Endothelial cell of umbilical vein (primary cell): ENCODE measurements around the gene SLC9A2. TPM values are rescaled to one million over a fixed set of nuclear protein-coding genes. Genes with fewer than 3 reads are reported as not detected.

Experiments
- BruUV-seq: library from RNA; stranded (reverse); fragments of 400-500 nt; replicated peaks from 2 replicates; lab custom pipeline; 2021; lab: Mats Ljungman, UMichigan
- CTCF ChIA-PET: fragments of 300-600, 350-600 bp; sonication (Branson Sonifier 250); formaldehyde crosslinking; loops from one replicate; lab custom pipeline; 2021; ENCODE audit warnings: antibody characterized with exemption, inconsistent platforms; lab: Charles Lee
- POLR2A ChIA-PET: fragments of 300-600, 350-600 bp; sonication (Branson Sonifier 250); formaldehyde crosslinking; loops from one replicate; lab custom pipeline; 2021; ENCODE audit warnings: antibody characterized with exemption, inconsistent platforms; lab: Charles Lee
- DNase-seq: peaks from one replicate; pipeline ENCODE4 v3.0.0-alpha.2; 2011; ENCODE audit warnings: low read depth, low spot score
- FAIRE-seq: peaks from 2 replicates; lab custom pipeline; 2011; peaks lifted over from hg19 to GRCh38; lab: Jason Lieb, UNC
- H2AFZ ChIP-seq: 2 replicates; pipeline ENCODE4 v1.6.0; 2012; ENCODE audit warnings: low read depth, low read length, control low read depth, inconsistent platforms
- H3K27ac ChIP-seq: 2 replicates; pipeline ENCODE4 v1.5.1; 2011; ENCODE audit warnings: low read depth, mild to moderate bottlenecking, control low read depth, low read length, moderate library complexity; ENCODE audit not compliant: insufficient read depth
- H3K27me3 ChIP-seq, 2 experiments: 2 replicates each; pipeline versions ENCODE4 v1.6.0 to v1.6.1; 2011; ENCODE audit warnings: low read length in 2 of 2, mixed read lengths in 1 of 2; ENCODE audit not compliant: control insufficient read depth in 2 of 2, insufficient read depth in 2 of 2
- H3K36me3 ChIP-seq, 2 experiments: 2 replicates in 1 of 2; 3 replicates in 1 of 2; pipeline ENCODE4 v1.5.1; 2011; ENCODE audit warnings: low read length in 2 of 2, mild to moderate bottlenecking in 1 of 2, moderate library complexity in 1 of 2; ENCODE audit not compliant: control insufficient read depth in 2 of 2, insufficient read depth in 2 of 2; ENCODE audit errors: extremely low read depth in 1 of 2
- H3K4me1 ChIP-seq: 3 replicates; pipeline ENCODE4 v1.5.1; 2011; ENCODE audit warnings: mild to moderate bottlenecking, low read length; ENCODE audit not compliant: control insufficient read depth, insufficient read depth; ENCODE audit errors: extremely low read depth
- H3K4me2 ChIP-seq: 2 replicates; pipeline ENCODE4 v1.6.1; 2011; ENCODE audit warnings: low read length, control low read depth, mixed read lengths; ENCODE audit not compliant: insufficient read depth
- H3K4me3 ChIP-seq, 3 experiments: fragments of 200-600 bp in 1 of 3; sonication (generic), shearing (Covaris generic) in 1 of 3; replicated peaks in 1 of 3; 2 replicates each; pipeline ENCODE4 v1.5.1; 2011 to 2016; ENCODE audit warnings: control low read depth in 3 of 3, low read length in 3 of 3, mild to moderate bottlenecking in 2 of 3, inconsistent platforms in 1 of 3, low read depth in 1 of 3, moderate library complexity in 1 of 3; ENCODE audit not compliant: insufficient read depth in 1 of 3
- H3K79me2 ChIP-seq: 2 replicates; pipeline ENCODE4 v1.6.0; 2012; ENCODE audit warnings: low read length, inconsistent platforms; ENCODE audit not compliant: control insufficient read depth, insufficient read depth
- H3K9ac ChIP-seq: replicated peaks from 2 replicates; pipeline ENCODE3; 2011; ENCODE audit warnings: low read length, control low read depth; ENCODE audit not compliant: insufficient read depth; ENCODE audit errors: extremely low read depth
- H3K9me1 ChIP-seq: replicated peaks from 3 replicates; pipeline ENCODE4 v1.6.0; 2011; ENCODE audit warnings: mild to moderate bottlenecking, low read length; ENCODE audit not compliant: control insufficient read depth, insufficient read depth; ENCODE audit errors: extremely low read depth
- H3K9me3 ChIP-seq: replicated peaks from 2 replicates; pipeline ENCODE4 v1.5.1; 2012; ENCODE audit warnings: low read length, inconsistent platforms; ENCODE audit not compliant: control insufficient read depth, insufficient read depth
- H4K20me1 ChIP-seq: replicated peaks from 2 replicates; pipeline ENCODE3; 2011; ENCODE audit warnings: mild to moderate bottlenecking, low read length; ENCODE audit not compliant: control insufficient read depth, insufficient read depth; ENCODE audit errors: extremely low read depth
- EZH2 ChIP-seq: IDR thresholded peaks from 2 replicates; pipeline ENCODE4 v1.6.1; 2012; ENCODE audit warnings: borderline replicate concordance, low read depth, mild to moderate bottlenecking, moderate library complexity, low read length, inconsistent platforms; ENCODE audit not compliant: severe bottlenecking
- FOS ChIP-seq: IDR thresholded peaks from 2 replicates; pipeline ENCODE4 v1.6.1; 2011; ENCODE audit warnings: mild to moderate bottlenecking, low read length, moderate library complexity, borderline replicate concordance; ENCODE audit not compliant: insufficient read depth
- GATA2 ChIP-seq: IDR thresholded peaks from 2 replicates; pipeline ENCODE4 v1.7.0; 2011; ENCODE audit warnings: low read depth, mild to moderate bottlenecking, moderate library complexity, mixed read lengths, low read length; ENCODE audit not compliant: insufficient read length, insufficient read depth
- JUN ChIP-seq: IDR thresholded peaks from 2 replicates; pipeline ENCODE4 v1.6.1; 2011; ENCODE audit warnings: borderline replicate concordance, low read depth; ENCODE audit not compliant: insufficient read length, insufficient read depth
- MYC ChIP-seq: IDR thresholded peaks from one replicate; pipeline ENCODE4 v1.6.1; 2011; ENCODE audit warnings: mild to moderate bottlenecking, low read depth, low read length
- POLR2A ChIP-seq: IDR thresholded peaks from 2 replicates; pipeline ENCODE4 v1.6.1; 2012; ENCODE audit warnings: low read depth, mild to moderate bottlenecking, control low read depth, low read length
- POLR2AphosphoS5 ChIP-seq: IDR thresholded peaks from 2 replicates; pipeline ENCODE4 v1.6.1; 2012; ENCODE audit warnings: low read depth, mild to moderate bottlenecking, control low read depth, low read length, moderate library complexity; ENCODE audit not compliant: insufficient read depth
- dilution Hi-C: fragments of 300-500 bp; cut with MboI; formaldehyde crosslinking; loops from one replicate; pipeline ENCODE4 v1.15.0; 2019; ENCODE audit warnings: low sequenced_read_pairs; ENCODE audit not compliant: extremely low pct_ligation_motif_present
- intact Hi-C: fragments of 100-400 bp; cut with micrococcal nuclease; formaldehyde crosslinking; loops from one replicate; pipeline ENCODE4 v1.10.0; 2022
- polyA plus RNA-seq, 4 experiments: library from polyadenylated mRNA; depleted of rRNA in 3 of 4; stranded (reverse) in 3 of 4; unstranded in 1 of 4; fragments of >200 nt; gene quantifications; 2 replicates each; pipeline versions ENCODE4 v1.2.1 to v1.2.3, GENCODE V29; 2011 to 2012; ENCODE audit warnings: missing spikeins in 1 of 4
- total RNA-seq: library from RNA; stranded (reverse); gene quantifications from 2 replicates; pipeline ENCODE4 v1.2.3, GENCODE V29; 2021
- TF ChIP-seq, protein P1 (sequence below): IDR thresholded peaks from 2 replicates; pipeline ENCODE4 v1.6.1; 2011; ENCODE audit not compliant: insufficient read depth, insufficient read length
- TF ChIP-seq, protein P2 (sequence below), 2 donors: IDR thresholded peaks; 1 replicate in 1 of 2; 2 replicates in 1 of 2; pipeline ENCODE4 v1.5.1; 2011; ENCODE audit warnings: low read length in 2 of 2, mild to moderate bottlenecking in 2 of 2, moderate library complexity in 2 of 2, control low read depth in 1 of 2, inconsistent platforms in 1 of 2, low read depth in 1 of 2; ENCODE audit not compliant: insufficient read depth in 1 of 2; ENCODE audit errors: extremely low read depth in 1 of 2

SLC9A2 gene
- total and polyA plus RNA-seq, 2 donors (not counting 3 experiments of a cell fraction or from before 2014, with no cell fraction given), result 0.03 TPM; not detected in 1

DNA sequence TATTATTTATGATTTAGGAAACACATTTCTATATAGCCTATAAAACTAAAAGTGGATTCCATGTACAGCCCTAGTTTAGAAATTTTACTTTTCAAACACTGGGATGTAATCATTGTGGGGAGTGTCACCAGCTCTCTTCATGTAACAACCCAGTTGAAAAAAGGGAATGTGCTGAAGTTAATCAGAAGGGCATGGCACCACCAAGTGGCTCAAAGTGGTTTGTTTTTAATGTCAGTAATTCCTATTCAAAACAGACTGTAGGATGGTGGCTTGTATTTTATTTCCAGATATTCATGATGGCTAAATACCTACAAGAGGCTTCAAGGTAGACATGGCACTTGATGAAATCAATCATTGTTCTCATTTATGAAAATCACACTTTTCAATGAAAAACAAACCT, 84.4 kb downstream of the SLC9A2 start:
- CTCF ChIA-PET, result interaction anchor here (0.6 to 3.0 kb wide), 4 partner anchors 9 to 233 kb away, joined by 3 to 31 read pairs (median 5); partner anchors contain the start of gene SLC9A4
- intact Hi-C loops (loop anchor here (1.0 kb wide), 1 partner anchor 230 kb away; the partner anchor contains the start of gene SLC9A4), dilution Hi-C loops (no loop called here)
- BruUV-seq, result no TSS peak
- peaks cover 7 to 15% of the 10 kb centered on the region in 2 experiments for H3K27me3 ChIP-seq
- H3K4me2 ChIP-seq, result no peak overlapping the region
- peak; percentile 28 for DNase-seq
- H2AFZ ChIP-seq, result no peak overlapping the region
- no peak overlapping the region for H3K9ac ChIP-seq
- H3K4me3 ChIP-seq, result no peak overlapping the region
- H3K27ac ChIP-seq, result no peak overlapping the region
- no peaks in the 10 kb centered on the region for H4K20me1 ChIP-seq
- TF ChIP-seq POLR2A, result no peak
- TF ChIP-seq GATA2, result no peak
- TF ChIP-seq POLR2AphosphoS5, result no peak
- TF ChIP-seq FOS, result no peak
- TF ChIP-seq JUN, result no peak
- TF ChIP-seq, protein P1, sequence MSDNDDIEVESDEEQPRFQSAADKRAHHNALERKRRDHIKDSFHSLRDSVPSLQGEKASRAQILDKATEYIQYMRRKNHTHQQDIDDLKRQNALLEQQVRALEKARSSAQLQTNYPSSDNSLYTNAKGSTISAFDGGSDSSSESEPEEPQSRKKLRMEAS, result no peak
- TF ChIP-seq, protein P2, sequence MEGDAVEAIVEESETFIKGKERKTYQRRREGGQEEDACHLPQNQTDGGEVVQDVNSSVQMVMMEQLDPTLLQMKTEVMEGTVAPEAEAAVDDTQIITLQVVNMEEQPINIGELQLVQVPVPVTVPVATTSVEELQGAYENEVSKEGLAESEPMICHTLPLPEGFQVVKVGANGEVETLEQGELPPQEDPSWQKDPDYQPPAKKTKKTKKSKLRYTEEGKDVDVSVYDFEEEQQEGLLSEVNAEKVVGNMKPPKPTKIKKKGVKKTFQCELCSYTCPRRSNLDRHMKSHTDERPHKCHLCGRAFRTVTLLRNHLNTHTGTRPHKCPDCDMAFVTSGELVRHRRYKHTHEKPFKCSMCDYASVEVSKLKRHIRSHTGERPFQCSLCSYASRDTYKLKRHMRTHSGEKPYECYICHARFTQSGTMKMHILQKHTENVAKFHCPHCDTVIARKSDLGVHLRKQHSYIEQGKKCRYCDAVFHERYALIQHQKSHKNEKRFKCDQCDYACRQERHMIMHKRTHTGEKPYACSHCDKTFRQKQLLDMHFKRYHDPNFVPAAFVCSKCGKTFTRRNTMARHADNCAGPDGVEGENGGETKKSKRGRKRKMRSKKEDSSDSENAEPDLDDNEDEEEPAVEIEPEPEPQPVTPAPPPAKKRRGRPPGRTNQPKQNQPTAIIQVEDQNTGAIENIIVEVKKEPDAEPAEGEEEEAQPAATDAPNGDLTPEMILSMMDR (IDR thresholded peaks at IDR 0.05; ENCODE audit: extremely low read depth in 1 of 2, insufficient read depth in 1 of 2, low read depth in 1 of 2, low read length in 2 of 2), result no peak
- no peak for TF ChIP-seq EZH2
- TF ChIP-seq MYC, result no peak
- POLR2A ChIA-PET, result no interaction called here
- no peaks in the 10 kb centered on the region for H3K9me3 ChIP-seq
- H3K79me2 ChIP-seq, result no peaks in the 10 kb centered on the region
- FAIRE-seq, result peak; percentile 24
- H3K9me1 ChIP-seq, result no peaks in the 10 kb centered on the region
- H3K4me1 ChIP-seq, result no peaks in the 10 kb centered on the region
- H3K36me3 ChIP-seq, result no peaks in the 10 kb centered on the region
